NCI-H187 (cell line): Measurements from ENCODE around the gene UBE2L3.
"Not testable (repeated sequence)": the region's sequence is repeated elsewhere in the genome, so short reads cannot be mapped to it uniquely, and the experiment has no call there.

Source experiments
- DNase-seq, 2 experiments: peaks; one replicate each; lab custom pipeline; 2025; lab: John Stamatoyannopoulos, UW

UBE2L3 gene

GRCh38 chr22:21571679-21572078, 4.2 kb downstream of the UBE2L3 start:
- no peak for DNase-seq

DNA sequence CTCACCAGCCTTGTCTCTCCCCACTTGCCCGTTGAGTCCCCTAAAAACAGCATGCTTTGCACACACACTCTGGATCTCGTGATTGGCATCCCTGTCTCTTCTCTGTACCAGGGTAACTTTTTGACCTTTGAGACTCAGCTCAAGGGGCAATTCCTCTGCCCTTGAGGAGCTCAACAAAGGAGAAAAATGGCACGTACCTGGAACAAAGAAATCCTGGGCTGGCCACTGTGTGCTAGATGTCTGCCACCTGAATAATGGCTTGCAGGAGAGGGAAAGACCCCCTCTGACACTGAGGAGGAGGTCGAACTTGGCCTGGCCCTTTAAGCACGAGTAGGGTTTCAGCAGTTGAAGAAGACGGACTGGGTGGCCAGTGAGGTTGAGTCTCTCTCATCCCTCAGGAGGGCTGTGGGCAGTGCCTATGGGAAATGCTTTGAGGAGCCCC, 5.8 kb downstream of the UBE2L3 start:
- no peak for DNase-seq

- DNase-seq = no peak
Observed at GRCh38 chr22:21573750-21574494, 6.4 kb downstream of the UBE2L3 start.

DNA sequence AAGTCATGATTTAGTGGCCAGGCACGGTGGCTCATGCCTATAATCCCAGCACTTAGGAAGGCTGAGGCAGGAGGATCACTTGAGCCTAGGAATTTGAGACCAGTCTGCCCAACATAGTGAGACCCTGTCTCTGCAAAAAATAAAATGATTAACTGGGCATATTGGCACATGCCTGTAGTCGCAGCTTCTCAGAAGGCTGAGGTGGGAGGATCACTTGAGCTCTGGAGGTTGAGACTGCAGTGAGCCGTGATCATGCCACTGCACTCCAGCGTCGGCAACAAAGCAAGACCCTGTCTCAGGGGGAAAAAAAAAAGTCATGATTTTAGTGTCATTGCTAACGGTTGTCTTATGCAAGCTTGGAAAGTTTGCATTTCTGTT, 11.9 kb downstream of the UBE2L3 start:
- DNase-seq = no peak

DNA sequence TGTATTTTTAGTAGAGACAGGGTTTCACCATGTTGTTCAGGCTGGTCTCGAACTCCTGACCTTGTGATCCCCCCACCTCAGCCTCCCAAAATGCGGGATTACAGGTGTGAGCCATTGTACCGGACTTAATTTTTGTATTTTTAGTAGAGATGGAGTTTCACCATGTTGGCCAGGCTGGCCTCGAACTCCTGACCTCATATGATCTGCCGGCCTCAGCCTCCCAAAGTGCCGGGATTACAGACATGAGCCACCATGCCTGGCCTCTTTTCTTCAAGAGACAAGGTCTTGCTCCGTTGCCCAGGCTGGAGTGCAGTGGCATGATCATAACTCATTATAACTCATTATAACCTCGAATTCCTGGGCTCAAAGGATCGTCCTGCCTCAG, 13.1 kb downstream of the UBE2L3 start:
- not testable (repeated sequence) for DNase-seq

GRCh38 chr22:21581009-21581713, 13.6 kb downstream of the UBE2L3 start:
- DNase-seq = not testable (repeated sequence)

DNA sequence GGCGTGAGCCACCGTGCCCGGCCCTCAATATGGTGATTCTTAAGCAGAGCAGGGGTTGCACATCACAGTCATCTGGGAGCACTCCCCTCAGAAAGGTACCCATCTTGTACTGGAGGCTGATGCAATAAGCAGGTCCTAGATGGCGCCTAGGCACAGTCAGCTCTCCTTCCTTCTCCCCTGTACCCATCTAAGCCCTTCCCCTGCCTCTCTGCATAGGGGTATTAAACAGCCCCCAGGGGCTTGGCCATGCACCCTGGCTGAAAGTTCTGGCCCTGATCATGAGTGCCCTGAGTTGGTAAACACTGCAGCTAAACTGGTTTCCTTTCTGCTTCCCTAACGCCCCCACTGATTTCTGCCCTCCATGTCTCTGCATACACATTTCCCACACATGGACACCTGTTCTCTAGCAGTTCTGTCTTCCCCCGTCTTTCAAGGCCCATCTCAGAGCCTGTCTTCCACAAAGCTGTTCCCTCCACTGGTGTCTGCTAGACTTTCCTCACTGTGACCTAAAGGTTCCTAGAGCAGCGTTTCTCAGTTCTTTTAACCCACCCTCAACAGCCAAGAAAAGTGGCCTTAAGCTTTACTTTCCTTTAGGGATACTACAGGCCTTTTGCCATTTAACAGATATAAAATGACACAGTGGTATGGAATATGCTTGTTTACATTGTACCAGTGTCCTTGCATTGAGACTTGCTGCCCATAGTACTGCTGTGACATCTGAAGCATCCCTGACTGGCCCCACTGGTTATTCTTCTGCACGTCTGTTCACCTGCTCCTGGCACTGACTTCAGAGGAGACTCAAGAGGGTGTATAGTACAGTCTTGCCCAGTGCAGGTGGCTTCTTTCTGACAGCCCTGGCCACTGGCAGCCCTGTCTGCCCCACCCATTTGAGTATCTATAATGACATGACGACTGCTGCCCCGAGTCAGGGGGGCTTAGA, 15.6 kb downstream of the UBE2L3 start:
- DNase-seq = no peak

DNA sequence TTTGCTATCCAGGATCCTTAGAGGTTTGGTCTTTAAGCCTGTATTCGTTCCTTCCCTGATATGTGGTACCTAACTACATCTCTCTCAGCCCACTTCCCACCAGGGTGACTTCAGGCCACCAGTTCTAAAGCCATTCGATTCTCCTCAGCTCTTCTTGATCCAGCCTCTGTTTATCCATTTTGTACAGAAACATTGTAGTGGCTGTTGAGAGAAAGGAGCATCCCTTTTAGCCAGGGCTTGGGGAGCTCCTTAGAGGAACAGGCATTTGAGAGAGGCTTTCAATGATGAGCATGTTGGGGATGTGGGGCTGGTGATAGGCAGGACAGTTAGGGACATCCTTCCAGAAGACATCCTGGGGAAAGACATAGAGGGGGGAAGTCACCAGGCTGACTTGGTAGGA, 17.9 kb downstream of the UBE2L3 start:
- no peak for DNase-seq

GRCh38 chr22:21587803-21588611, 20.5 kb downstream of the UBE2L3 start:
- no peak for DNase-seq

- no peak for DNase-seq
Observed at GRCh38 chr22:21589396-21589795, 21.9 kb downstream of the UBE2L3 start.

GRCh38 chr22:21590809-21591641, 23.5 kb downstream of the UBE2L3 start:
- DNase-seq = no peak

DNA sequence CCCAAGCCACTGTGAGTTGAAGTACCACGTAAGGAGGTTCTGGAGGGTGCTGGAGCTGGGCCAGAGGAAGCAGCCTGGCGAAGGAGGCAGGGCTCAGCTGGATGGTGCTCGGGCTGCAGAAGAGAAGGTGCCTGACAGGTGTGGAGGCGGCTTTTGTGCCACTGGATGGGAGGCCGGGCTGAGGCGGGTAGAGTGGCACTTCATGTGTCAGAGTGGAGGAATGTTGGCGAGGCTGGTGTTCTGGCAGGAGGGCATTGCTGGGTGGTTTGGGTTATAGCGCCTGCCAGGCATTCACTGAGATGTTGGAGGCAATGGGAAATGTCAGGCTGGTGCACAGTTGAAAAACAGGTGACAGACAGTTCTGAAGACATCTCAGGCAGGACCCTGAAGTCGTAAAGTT, 24.2 kb downstream of the UBE2L3 start:
- DNase-seq = no peak

DNA sequence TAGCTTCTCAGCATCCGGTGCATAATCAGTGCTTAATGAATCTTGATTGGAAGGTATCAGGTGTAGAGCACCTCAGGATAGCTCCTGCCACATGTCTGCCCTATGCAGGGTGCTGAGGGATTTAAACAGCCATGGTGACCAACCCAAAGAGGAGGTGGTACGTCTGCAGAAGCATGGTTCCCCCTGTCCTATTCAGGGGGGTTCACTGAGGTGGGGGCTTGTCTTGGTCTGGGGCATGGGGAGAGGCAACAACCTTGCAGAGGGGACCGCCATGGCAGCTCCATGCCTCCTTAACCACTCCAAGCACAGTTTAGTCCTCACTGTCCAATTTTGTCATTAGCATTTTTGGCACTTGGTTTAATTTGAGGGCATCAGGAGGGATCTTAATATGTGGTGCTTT, 24.9 kb downstream of the UBE2L3 start:
- no peak for DNase-seq

DNA sequence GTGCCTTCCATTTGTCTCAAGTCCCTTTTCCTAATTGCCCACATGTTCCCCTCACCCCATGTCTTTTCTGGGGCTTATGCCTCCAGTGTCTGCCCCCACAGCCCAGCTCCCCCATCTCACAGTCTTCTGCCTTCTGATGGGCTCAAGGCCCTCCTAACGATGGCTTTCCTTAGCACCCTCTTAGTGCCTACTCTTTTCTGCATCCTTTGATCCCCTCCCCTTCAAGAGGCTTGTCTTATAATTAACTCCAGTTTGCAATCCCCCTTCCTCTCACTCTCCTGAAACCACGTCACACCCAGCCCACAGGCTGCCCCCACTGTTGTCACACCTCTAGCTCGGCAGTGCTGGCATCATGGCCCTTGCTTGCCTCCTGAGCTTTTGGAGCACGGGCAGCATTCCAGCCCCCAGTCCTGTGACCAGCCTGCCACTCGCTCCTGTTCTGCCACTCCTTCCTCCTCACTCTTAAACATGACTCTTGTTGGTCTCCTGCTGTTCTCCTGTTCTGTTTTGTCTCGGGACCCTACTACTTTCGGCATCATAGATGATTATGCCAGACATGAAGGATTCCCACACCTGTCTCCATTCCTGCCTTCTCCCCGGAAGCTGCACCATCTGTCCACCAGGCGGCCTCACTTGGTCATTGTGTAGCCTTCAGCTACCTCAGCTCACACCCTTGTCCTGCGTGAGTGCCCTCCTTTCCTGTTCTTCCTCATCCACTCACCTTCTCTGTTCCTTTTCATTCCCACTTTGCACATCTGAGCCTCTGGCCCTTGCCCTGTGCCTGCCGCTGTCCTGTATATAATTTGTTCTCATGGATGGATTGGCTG, 26.1 kb downstream of the UBE2L3 start:
- no peak for DNase-seq

- no peak for DNase-seq
Observed at GRCh38 chr22:21594865-21595452, 27.4 kb downstream of the UBE2L3 start.

GRCh38 chr22:21596356-21597135, 29.0 kb downstream of the UBE2L3 start:
- DNase-seq = not testable (repeated sequence)

DNA sequence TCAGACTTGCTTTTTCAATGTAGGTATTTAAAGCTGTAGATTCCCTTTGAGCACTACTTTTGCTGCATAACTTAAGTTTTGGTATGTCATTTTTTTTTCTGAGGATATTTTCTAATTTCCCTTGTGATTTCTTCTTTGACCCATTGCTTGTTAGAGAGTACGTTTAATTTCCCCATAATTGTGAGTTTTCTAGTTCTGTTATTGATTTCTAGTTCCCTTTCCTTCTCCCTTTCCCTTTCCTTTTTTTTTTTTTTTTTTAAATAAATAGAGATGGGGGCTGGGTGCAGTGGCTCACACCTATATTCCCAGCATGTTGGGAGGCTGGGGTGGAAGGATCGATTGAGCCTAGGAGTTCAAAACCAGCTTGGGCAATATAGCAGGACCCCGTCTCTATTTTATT, 30.8 kb downstream of the UBE2L3 start:
- no peak for DNase-seq

- no peak for DNase-seq
Observed at GRCh38 chr22:21599053-21599893, 31.8 kb downstream of the UBE2L3 start.
